ENCODE measurements around the gene UGCG.
"Not testable (repeated sequence)": the region's sequence is repeated elsewhere in the genome, so short reads cannot be mapped to it uniquely, and the experiment has no call there.

Gene UGCG

DNA sequence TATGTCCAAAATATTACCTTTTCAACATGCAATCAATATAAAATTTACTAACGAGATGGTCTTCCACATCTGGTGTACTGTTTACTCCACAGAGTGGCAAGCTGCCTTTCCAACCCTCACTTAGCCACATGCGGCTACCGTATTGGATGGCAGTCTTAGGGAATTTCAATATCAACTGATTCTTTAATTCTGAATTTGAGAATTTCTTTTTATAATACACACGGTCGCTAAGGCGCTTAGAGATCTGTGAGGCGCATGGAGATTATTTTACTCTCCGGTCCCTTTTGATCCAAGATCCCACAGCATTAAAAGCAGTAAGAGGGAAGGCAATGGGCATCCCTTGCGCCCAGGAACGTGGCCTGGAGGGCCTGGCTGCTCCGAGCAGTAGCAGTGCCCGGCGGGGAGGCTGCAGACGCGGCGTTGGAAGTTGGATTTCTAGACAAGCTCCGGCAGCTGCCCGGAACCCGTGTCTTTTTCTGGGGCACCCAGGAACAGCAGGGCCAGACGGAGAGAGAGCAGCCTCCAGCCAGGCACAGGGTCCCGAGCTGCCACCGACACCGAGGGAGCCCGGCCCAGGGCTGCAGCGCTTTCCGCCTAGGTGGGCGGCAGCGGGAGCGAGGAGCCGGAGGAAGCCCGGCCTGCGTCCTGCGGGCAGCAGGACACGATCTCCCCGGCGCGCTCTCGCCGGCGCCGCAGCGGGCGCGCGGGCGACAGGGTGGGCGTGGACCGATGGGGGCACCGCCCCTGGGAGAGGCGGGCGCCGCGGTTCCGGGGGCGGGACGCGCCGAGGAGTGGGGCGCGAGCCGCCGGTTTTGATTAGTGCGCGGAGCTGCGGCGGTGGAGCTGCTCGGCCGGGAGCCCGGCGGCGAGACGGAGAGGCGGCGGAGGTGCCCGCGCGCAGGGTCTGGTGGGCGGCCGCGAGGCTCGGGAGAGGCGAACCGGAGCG is at the start of gene UGCG:
TSS of gene UGCG (plus strand) at position 819 of the 946 bp plus-strand sequence. CDS start 402 bp downstream, outside the sequence.
- peak; percentile 78 for DNase-seq (ENCODE audit: low read depth)

DNA sequence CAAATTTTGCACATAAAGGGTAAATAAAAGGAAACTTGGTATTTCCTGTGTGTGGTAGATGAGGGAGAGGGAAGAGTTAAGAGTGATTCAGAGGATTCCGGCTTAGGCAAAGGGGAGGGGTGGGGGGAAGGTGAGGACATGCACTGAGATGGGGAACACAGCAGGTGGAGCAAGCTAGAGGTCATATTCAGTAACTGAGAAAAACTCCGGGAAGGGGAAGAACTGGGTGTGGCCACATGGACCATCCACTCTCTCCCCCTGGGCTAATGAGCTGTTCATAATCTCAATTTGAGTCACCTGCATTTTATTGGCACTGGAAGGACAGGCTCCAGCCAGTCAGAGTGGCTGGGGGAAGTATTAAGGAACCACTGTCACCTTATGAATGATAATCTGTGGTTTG is 45.1 kb upstream of the UGCG start:
- DNase-seq (ENCODE audit: low read depth): no peak

DNA sequence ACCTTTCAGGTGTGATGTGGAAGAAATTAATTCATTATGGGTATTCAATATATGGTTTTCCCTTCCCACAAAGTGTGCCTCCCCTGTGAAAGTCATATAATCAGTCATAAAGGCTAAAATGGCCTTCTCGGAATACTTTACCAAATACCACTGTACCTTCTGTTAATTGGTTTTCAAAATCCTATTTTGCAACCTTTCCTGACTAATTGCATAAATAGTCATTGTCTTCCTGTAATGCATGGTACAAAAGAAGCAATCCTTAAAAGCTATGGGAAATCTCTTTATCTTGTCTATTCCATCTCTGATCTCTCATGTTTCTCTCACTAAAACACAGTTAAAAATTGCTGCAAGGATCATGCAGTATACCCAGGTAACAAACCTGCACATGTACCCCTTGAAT is 44.3 kb upstream of the UGCG start:
- no peak for DNase-seq (ENCODE audit: low read depth)

DNA sequence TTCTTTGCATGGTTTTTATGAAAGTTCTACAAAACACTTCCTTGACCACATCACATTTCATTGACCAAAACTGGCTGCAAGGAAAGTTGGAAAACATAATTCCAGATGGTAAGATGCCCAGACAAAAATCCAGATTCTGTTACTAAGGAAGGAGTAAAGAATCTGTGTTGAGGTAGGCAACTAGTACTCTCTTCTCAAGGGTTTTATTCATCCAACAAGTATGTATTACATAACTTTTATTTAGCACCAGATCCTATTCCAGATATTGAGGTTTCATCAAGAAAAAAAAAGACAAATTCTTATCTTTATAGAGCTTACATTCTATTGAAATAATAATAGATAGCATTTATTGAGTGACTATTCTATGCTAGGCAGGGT is 43.2 kb upstream of the UGCG start:
- DNase-seq (ENCODE audit: low read depth): no peak

DNA sequence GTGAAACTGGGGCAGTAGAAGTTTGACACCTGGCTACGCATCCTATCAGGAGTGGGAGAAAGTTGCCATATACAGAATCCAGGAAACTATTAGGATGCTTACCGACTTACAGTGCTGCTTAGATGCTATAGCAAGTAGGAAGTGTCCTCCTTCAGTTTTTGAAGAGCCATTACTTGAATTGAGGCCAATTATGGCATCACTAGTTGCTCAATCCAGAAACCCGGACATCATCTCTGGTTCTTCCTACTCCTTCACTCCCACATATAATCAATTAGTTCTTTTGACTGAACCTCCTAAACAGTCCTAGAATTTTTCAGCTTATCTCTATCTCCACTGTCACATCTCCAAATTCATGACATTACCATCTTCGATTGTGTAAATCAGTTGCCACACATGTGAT is 41.8 kb upstream of the UGCG start:
- DNase-seq (ENCODE audit: low read depth): no peak

DNA sequence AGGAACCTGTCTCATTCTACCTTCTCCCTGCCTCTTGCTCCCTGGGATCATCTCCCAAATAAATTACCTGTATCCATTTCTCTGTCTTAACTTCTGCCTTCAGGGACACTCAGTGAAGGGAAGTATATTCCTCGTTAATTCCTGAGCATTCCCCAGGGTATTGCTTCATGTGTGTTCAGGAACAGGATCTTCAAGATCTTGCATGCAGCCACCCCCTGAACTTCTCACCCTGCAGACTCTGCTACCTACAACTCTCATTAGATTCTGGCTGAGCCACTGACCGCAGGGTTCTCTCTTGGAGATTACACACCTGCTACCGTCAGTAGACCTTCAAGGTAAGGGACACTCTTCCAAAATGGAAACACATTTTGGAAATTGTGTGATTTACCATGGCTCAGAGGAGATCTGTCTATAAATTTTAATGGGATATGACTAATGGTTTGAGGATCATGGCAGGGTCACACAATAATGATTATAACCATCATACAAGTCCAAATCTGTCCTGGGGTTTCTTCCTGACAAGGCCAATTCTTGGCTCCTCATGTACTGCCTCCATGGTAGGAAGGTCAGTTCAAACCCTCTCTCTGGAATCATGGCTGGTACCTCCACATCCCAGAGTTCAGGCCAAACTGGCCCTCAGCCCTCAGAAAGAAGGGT is 38.9 kb upstream of the UGCG start:
- no peak for DNase-seq (ENCODE audit: low read depth)

DNA sequence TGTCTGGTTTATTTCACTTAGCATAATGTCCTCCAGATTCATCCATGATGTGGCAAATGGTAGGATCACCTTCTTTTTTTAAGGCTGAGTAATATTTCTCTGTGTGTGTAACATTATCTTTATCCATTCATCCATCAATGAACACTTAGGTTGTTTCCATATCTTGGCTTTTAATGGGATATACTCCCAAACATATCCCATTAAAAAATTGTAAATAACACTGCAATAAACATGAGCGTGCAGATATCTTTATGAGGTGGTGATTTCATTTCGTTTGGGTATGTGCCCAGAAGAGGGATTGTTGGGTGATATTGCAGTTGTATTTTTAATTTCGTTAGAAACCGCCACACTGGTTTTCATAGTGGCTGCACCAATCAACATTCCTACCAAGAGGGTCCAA is 36.2 kb upstream of the UGCG start:
- no peak for DNase-seq (ENCODE audit: low read depth)

DNA sequence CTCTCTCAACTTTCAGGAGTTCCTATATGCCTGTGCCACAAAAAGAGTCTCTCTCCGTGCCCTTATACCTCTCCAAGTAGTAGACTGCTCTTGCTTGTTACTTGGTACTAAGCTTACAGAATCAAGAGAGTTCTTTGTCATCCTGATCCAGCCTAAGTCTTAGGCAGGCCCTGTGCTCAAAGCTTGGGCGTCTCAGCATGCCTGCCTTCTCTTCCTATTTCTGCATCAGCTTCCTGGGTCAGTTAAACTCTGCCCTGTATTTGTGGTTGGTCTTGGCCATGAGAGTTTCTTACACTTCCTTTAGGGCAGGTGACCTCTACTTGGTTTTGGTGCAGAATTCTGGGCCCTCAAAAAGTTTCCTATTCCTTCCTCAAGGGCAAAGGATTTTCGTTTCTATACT is 33.0 kb upstream of the UGCG start:
- DNase-seq (ENCODE audit: low read depth): no peak

DNA sequence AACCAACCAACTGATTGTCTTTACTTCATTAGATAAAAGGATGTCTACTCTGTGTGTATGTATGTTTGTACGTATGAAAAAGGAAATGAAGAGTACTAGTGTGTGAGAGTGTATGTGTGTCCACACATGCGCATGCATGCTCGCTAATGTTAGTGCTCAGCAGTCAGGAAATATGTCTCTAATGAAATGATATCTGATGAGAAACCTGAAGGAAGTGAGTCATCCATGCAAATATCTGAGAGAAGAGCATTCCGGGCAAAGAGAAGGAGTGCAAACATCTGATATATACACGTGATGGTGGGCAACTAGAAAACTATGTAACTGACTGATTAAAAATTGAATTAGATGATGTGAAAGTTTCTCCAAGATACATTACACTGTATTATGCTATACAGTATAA is 29.6 kb upstream of the UGCG start:
- DNase-seq (ENCODE audit: low read depth): no peak

DNA sequence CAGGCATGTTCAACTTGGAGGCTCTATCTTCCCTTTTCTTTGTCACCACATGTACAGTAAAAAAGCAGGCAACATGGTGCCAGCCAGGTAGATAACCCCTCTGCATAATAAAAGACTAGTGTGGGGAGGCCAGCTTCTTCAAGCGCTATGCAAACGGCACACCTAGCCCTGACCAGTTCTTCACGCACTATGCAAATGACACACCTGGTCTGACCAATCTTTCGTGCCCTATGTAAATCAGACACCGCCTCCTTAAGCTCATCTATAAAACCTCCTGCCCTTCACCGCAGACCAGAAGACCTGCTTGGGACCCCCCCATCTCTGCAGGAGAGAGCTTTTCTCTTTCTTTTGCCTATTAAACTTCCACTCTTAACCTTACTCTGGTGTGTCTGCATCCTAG is 28.1 kb upstream of the UGCG start:
- no peak for DNase-seq (ENCODE audit: low read depth)

DNA sequence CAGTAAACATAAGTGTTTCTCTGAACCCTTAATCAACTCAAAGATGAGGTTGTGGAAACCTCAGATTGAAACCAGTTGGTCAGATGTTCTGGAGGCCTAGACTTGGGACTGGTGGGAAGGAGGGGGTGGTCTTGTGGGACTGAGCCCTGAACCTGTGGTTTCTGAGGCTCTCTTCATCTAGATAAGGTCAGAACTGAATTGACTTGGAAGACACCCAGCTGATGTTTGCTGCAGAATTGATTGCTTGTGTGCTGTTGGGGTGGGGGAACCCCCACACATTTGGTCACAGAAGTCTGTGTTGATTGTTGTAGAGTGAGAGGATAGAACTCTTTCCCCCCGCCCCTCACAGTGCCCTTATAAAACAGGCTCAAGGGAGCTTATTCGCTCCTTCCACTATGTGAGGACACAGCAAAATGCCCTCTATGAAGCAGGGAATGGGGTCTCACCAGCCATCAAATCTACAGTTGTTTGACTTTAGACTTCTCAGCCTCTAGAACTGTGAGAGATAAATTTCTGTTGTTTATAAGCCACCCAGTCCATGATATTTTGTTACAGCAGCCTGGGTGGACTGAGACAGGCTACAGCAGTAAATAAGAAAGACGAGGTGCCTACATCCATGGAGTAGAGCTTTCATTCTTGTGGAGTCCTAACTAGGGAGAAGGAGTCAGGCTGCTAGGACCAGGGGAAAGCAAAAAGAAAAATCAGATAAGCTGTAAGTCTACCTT is 25.7 kb upstream of the UGCG start:
- no peak for DNase-seq (ENCODE audit: low read depth)

DNA sequence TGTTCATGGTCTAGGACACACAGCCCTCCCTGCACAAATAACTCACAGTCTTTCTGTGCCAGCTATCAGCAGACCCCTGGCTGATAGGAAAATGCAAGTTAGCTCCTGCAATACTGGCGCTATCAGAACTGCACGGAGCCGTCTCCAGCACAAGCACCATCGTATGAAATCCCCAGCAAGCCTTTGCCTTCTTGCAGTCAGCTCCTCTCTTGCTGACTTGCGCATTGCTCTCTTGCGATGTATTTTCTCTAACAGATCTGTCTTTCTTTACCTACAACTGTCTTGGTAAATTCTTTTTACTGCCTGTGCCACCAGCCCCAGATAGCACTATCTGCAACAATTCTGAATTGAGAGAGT is 25.1 kb upstream of the UGCG start:
- no peak for DNase-seq (ENCODE audit: low read depth)

DNA sequence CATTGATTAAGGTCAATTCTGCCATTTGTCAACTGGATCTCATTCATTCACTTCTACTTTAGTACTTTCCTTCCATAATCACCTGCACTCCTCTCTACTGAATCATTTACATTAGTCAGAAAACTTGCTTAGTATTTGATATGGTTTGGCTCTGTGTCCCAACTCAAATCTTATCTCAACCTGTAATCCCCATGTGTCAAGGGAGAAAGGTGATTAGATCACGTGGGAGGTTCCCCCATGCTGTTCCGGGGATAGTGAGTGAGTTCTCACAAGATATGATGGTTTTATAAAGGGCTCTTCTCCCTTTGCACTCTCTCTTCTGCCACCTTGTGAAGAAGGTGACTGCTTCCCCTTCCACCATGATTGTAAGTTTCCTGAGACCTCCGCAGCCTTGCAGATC is 23.7 kb upstream of the UGCG start:
- no peak for DNase-seq (ENCODE audit: low read depth)

DNA sequence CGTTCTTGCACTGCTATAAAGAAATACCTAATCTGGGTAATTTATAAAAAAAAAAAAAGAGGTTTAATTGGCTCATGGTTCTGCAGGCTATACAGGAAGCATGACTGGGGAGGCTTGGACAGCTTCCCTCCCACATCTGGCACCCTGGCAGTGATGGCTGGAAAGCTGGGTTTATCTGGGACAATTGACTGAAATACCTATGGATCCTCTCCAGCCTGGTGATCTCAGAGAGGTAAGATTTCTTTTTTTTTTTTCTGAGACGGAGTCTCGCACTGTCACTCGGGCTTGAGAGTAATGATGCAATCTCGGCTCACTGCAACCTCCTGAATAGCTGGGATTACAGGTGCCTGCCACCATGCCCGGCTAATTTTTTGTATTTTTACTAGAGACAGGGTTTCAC is 22.7 kb upstream of the UGCG start:
- DNase-seq (ENCODE audit: low read depth): no peak

DNA sequence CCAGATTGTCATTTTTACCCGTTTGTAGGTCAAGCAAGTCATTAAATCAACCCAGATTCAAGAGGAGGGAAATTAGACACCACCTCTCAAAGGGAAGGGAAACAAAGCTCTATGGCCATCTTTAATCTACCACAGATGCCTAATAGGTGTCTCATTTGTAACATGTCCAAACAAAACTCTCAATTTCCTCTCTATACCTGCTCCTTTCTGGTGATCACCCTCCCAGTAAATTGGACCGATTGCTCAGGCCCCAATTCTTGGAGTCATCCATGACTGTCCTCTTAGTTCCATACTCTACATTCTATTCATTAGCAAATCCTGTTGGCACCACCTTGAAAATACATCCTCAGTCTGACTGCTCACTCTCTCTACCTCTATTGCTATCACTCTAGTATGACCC is 22.1 kb upstream of the UGCG start:
- no peak for DNase-seq (ENCODE audit: low read depth)

DNA sequence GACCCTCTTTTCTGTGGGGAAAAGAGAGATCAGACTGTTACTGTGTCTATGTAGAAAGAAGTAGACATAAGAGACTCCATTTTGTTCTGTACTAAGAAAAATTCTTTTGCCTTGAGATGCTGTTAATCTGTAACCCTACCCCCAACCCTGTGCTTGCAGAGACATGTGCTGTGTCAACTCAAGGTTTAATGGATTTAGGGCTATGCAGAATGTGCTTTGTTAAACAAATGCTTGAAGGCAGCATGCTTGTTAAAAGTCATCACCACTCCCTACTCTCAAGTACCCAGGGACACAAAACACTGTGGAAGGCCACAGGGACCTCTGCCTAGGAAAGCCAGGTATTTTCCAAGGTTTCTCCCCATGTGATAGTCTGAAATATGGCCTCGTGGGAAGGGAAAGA is 21.3 kb upstream of the UGCG start:
- DNase-seq (ENCODE audit: low read depth): not testable (repeated sequence)

DNA sequence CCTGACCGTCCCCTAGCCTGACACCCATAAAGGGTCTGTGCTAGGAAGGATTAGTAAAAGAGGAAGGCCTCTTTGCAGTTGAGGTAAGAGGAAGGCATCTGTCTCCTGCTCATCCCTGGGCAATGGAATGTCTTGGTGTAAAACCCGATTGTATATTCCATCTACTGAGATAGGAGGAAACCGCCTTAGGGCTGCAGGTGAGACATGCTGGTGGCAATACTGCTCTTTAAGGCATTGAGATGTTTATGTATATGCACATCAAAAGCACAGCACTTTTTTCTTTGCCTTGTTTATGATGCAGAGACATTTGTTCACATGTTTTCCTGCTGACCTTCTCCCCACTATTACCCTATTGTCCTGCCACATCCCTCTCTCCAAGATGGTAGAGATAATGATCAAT is 20.9 kb upstream of the UGCG start:
- not testable (repeated sequence) for DNase-seq (ENCODE audit: low read depth)

DNA sequence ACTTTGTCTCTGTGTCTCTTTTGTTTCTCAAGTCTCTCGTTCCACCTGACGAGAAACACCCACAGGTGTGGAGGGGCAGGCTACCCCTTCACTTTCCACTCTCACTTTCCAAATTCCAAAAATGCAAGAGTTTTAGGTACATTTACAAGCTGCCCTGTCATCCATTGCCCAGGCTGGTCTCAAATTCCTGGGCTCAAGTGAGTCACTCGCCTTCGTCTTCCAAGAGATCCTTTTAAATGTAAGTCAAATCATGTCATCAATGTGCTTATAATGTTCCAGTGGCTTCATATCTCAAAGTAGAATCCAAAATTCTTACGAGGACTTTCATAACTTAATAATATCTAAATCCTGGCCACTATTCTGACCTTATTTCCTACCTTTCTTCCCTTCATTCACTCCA is 20.4 kb upstream of the UGCG start:
- no peak for DNase-seq (ENCODE audit: low read depth)

DNA sequence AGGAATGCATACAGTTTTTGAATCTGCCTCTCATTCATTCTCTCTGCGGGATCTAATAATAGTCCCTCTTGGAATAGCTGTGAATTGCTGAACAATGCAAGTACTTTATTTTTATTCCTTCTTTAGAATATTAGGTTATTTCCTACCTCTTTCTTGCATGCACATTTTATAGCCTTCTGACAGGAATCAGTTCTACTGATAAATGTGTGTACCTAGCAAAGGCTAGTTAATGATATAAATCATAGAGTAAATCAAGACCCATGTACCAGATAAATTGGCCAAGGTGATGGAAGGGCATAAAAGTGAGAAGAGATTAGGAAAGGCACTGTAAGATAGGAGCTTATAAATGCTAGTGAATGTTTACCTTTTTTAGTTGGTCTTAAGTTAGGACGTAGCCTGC is 19.2 kb upstream of the UGCG start:
- no peak for DNase-seq (ENCODE audit: low read depth)

DNA sequence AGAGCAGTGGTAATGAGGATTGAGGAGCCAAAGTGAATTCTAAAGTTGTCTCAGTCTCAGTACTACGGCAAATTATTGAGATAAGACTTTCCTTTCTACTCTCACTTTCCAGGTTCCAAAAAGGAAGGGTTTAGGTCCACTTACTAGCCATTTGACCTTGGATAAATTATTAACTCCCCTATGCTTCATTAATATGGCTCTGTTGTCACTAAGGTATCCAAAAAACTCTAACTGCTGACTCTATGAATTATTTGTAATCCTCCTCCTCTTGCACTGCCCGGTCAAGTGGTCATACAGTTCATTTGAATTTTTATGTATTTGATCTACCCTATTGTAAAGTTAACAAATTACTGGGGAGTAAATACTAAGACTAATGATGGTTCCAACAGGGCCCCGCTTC is 17.7 kb upstream of the UGCG start:
- no peak for DNase-seq (ENCODE audit: low read depth)

DNA sequence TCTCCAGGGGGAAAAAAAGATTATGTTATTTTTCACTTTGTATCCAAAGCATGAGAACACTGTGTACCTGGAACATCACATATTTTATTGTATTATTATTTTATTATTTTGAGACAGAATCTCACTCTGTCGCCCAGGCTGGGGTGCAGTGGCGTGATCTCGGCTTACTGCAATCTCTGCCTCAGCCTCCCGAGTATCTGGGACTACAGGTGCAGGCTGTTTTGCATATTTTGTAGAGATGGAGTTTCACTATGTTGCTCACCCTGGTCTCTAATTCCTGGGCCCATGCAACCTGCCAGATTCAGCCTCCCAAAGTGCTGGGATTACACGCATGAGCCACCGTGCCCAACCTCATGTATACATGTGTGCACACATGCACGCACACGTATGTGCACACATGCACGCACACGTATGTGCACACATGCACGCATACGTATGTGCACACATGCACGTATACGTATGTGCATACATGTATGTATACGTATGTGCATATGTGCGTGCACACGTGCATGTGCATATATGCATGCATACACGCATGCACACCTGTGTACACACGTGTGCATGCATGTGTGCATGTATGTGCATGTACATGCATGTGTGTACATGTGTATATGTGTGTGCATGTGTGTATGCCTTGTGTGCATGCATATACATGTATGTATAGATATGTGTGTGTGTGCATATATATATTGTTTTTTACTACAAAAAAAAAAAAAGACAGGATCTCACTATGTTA is 9.5 kb upstream of the UGCG start:
- DNase-seq (ENCODE audit: low read depth): no peak

DNA sequence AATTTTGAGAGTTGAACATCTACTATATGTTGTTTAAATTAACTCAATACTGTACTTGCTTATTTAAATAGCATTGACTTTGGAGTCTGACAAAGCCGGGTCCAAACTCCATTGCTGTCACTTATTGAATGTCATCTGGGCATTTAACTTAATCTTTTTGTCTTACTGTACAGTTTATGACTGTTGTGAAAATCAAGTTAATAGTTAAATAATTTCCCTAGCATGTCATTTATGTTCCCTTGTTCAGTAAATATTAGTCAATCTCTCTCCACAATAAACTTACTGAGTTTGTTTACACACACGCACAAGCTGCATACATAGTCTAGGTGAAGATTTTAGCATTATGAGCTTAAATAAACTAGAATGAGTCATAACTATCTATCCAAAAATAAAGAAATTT is 6.3 kb upstream of the UGCG start:
- DNase-seq (ENCODE audit: low read depth): no peak
